Endothelial cell of umbilical vein (primary cell): Measurements from ENCODE around the gene ZC3H13. TPM values are rescaled to one million over a fixed set of nuclear protein-coding genes. Genes with fewer than 3 reads are reported as not detected.

Experiments
- BruUV-seq: library from RNA; stranded (reverse); fragments of 400-500 nt; replicated peaks from 2 replicates; lab custom pipeline; 2021; lab: Mats Ljungman, UMichigan
- CTCF ChIA-PET: fragments of 300-600, 350-600 bp; sonication (Branson Sonifier 250); formaldehyde crosslinking; loops from one replicate; lab custom pipeline; 2021; ENCODE audit warnings: antibody characterized with exemption, inconsistent platforms; lab: Charles Lee
- POLR2A ChIA-PET: fragments of 300-600, 350-600 bp; sonication (Branson Sonifier 250); formaldehyde crosslinking; loops from one replicate; lab custom pipeline; 2021; ENCODE audit warnings: antibody characterized with exemption, inconsistent platforms; lab: Charles Lee
- DNase-seq: peaks from one replicate; pipeline ENCODE4 v3.0.0-alpha.2; 2011; ENCODE audit warnings: low read depth, low spot score
- FAIRE-seq: peaks from 2 replicates; lab custom pipeline; 2011; peaks lifted over from hg19 to GRCh38; lab: Jason Lieb, UNC
- H2AFZ ChIP-seq: 2 replicates; pipeline ENCODE4 v1.6.0; 2012; ENCODE audit warnings: low read depth, low read length, control low read depth, inconsistent platforms
- H3K27ac ChIP-seq: 2 replicates; pipeline ENCODE4 v1.5.1; 2011; ENCODE audit warnings: low read depth, mild to moderate bottlenecking, control low read depth, low read length, moderate library complexity; ENCODE audit not compliant: insufficient read depth
- H3K27me3 ChIP-seq, 2 experiments: 2 replicates each; pipeline versions ENCODE4 v1.6.0 to v1.6.1; 2011; ENCODE audit warnings: low read length in 2 of 2, mixed read lengths in 1 of 2; ENCODE audit not compliant: control insufficient read depth in 2 of 2, insufficient read depth in 2 of 2
- H3K36me3 ChIP-seq, 2 experiments: 2 replicates in 1 of 2; 3 replicates in 1 of 2; pipeline ENCODE4 v1.5.1; 2011; ENCODE audit warnings: low read length in 2 of 2, mild to moderate bottlenecking in 1 of 2, moderate library complexity in 1 of 2; ENCODE audit not compliant: control insufficient read depth in 2 of 2, insufficient read depth in 2 of 2; ENCODE audit errors: extremely low read depth in 1 of 2
- H3K4me1 ChIP-seq: 3 replicates; pipeline ENCODE4 v1.5.1; 2011; ENCODE audit warnings: mild to moderate bottlenecking, low read length; ENCODE audit not compliant: control insufficient read depth, insufficient read depth; ENCODE audit errors: extremely low read depth
- H3K4me2 ChIP-seq: 2 replicates; pipeline ENCODE4 v1.6.1; 2011; ENCODE audit warnings: low read length, control low read depth, mixed read lengths; ENCODE audit not compliant: insufficient read depth
- H3K4me3 ChIP-seq, 3 experiments: fragments of 200-600 bp in 1 of 3; sonication (generic), shearing (Covaris generic) in 1 of 3; replicated peaks in 1 of 3; 2 replicates each; pipeline ENCODE4 v1.5.1; 2011 to 2016; ENCODE audit warnings: control low read depth in 3 of 3, low read length in 3 of 3, mild to moderate bottlenecking in 2 of 3, inconsistent platforms in 1 of 3, low read depth in 1 of 3, moderate library complexity in 1 of 3; ENCODE audit not compliant: insufficient read depth in 1 of 3
- H3K79me2 ChIP-seq: 2 replicates; pipeline ENCODE4 v1.6.0; 2012; ENCODE audit warnings: low read length, inconsistent platforms; ENCODE audit not compliant: control insufficient read depth, insufficient read depth
- H3K9ac ChIP-seq: replicated peaks from 2 replicates; pipeline ENCODE3; 2011; ENCODE audit warnings: low read length, control low read depth; ENCODE audit not compliant: insufficient read depth; ENCODE audit errors: extremely low read depth
- H3K9me1 ChIP-seq: replicated peaks from 3 replicates; pipeline ENCODE4 v1.6.0; 2011; ENCODE audit warnings: mild to moderate bottlenecking, low read length; ENCODE audit not compliant: control insufficient read depth, insufficient read depth; ENCODE audit errors: extremely low read depth
- H3K9me3 ChIP-seq: replicated peaks from 2 replicates; pipeline ENCODE4 v1.5.1; 2012; ENCODE audit warnings: low read length, inconsistent platforms; ENCODE audit not compliant: control insufficient read depth, insufficient read depth
- H4K20me1 ChIP-seq: replicated peaks from 2 replicates; pipeline ENCODE3; 2011; ENCODE audit warnings: mild to moderate bottlenecking, low read length; ENCODE audit not compliant: control insufficient read depth, insufficient read depth; ENCODE audit errors: extremely low read depth
- CTCF ChIP-seq, 2 donors: IDR thresholded peaks; 1 replicate in 1 of 2; 2 replicates in 1 of 2; pipeline ENCODE4 v1.5.1; 2011; ENCODE audit warnings: low read length in 2 of 2, mild to moderate bottlenecking in 2 of 2, moderate library complexity in 2 of 2, control low read depth in 1 of 2, inconsistent platforms in 1 of 2, low read depth in 1 of 2; ENCODE audit not compliant: insufficient read depth in 1 of 2; ENCODE audit errors: extremely low read depth in 1 of 2
- EZH2 ChIP-seq: IDR thresholded peaks from 2 replicates; pipeline ENCODE4 v1.6.1; 2012; ENCODE audit warnings: borderline replicate concordance, low read depth, mild to moderate bottlenecking, moderate library complexity, low read length, inconsistent platforms; ENCODE audit not compliant: severe bottlenecking
- FOS ChIP-seq: IDR thresholded peaks from 2 replicates; pipeline ENCODE4 v1.6.1; 2011; ENCODE audit warnings: mild to moderate bottlenecking, low read length, moderate library complexity, borderline replicate concordance; ENCODE audit not compliant: insufficient read depth
- MAX ChIP-seq: IDR thresholded peaks from 2 replicates; pipeline ENCODE4 v1.6.1; 2011; ENCODE audit not compliant: insufficient read depth, insufficient read length
- MYC ChIP-seq: IDR thresholded peaks from one replicate; pipeline ENCODE4 v1.6.1; 2011; ENCODE audit warnings: mild to moderate bottlenecking, low read depth, low read length
- POLR2A ChIP-seq: IDR thresholded peaks from 2 replicates; pipeline ENCODE4 v1.6.1; 2012; ENCODE audit warnings: low read depth, mild to moderate bottlenecking, control low read depth, low read length
- POLR2AphosphoS5 ChIP-seq: IDR thresholded peaks from 2 replicates; pipeline ENCODE4 v1.6.1; 2012; ENCODE audit warnings: low read depth, mild to moderate bottlenecking, control low read depth, low read length, moderate library complexity; ENCODE audit not compliant: insufficient read depth
- dilution Hi-C: fragments of 300-500 bp; cut with MboI; formaldehyde crosslinking; loops from one replicate; pipeline ENCODE4 v1.15.0; 2019; ENCODE audit warnings: low sequenced_read_pairs; ENCODE audit not compliant: extremely low pct_ligation_motif_present
- intact Hi-C: fragments of 100-400 bp; cut with micrococcal nuclease; formaldehyde crosslinking; loops from one replicate; pipeline ENCODE4 v1.10.0; 2022
- polyA plus RNA-seq, 4 experiments: library from polyadenylated mRNA; depleted of rRNA in 3 of 4; stranded (reverse) in 3 of 4; unstranded in 1 of 4; fragments of >200 nt; gene quantifications; 2 replicates each; pipeline versions ENCODE4 v1.2.1 to v1.2.3, GENCODE V29; 2011 to 2012; ENCODE audit warnings: missing spikeins in 1 of 4
- total RNA-seq: library from RNA; stranded (reverse); gene quantifications from 2 replicates; pipeline ENCODE4 v1.2.3, GENCODE V29; 2021

The ZC3H13 gene
- total and polyA plus RNA-seq, 2 donors (not counting 3 experiments of a cell fraction or from before 2014, with no cell fraction given) = 3.8 to 36.6 TPM

- no peak for TF ChIP-seq MYC
- no peak for TF ChIP-seq MAX
- H3K9me1 ChIP-seq = no peaks in the 10 kb centered on the region
- CTCF ChIA-PET = interaction anchor here (1.3 kb wide), 1 partner anchor 207 kb away, joined by 3 read pairs; no protein-coding TSS in a partner anchor
- no peaks in the 10 kb centered on the region for H3K79me2 ChIP-seq
- BruUV-seq = no TSS peak
- FAIRE-seq (no peak), DNase-seq (no peak)
- no peaks in the 10 kb centered on the region for H4K20me1 ChIP-seq
- POLR2A ChIA-PET = no interaction called here
- H3K9ac ChIP-seq = no peak overlapping the region
- no peak overlapping the region for H3K4me3 ChIP-seq
- no peak overlapping the region for H3K4me2 ChIP-seq
- H3K9me3 ChIP-seq = no peaks in the 10 kb centered on the region
- dilution Hi-C loops (no loop called here), intact Hi-C loops (no loop called here)
- peaks cover 8% of the 10 kb centered on the region for H3K4me1 ChIP-seq
- no peaks in the 10 kb centered on the region for H3K36me3 ChIP-seq
- no peak overlapping the region for H2AFZ ChIP-seq
- H3K27me3 ChIP-seq = no peaks in the 10 kb centered on the region
- H3K27ac ChIP-seq = no peak overlapping the region
These were observed 99.5 kb downstream of the ZC3H13 start for GRCh38 chr13:45953082-45953481.

- ChIA-PET POLR2A (no interaction called here), CTCF (interaction anchor here (0.9 to 1.0 kb wide), 2 partner anchors 37 to 144 kb away, joined by 3 read pairs; no protein-coding TSS in a partner anchor)
- H4K20me1 ChIP-seq = no peaks in the 10 kb centered on the region
- H3K4me3 ChIP-seq = no peak overlapping the region
- H3K9ac ChIP-seq = no peak overlapping the region
- no peak overlapping the region for H2AFZ ChIP-seq
- dilution Hi-C loops = no loop called here
- H3K27me3 ChIP-seq = no peaks in the 10 kb centered on the region
- H3K4me2 ChIP-seq = no peak overlapping the region
- H3K79me2 ChIP-seq = no peaks in the 10 kb centered on the region
- TF ChIP-seq MAX = no peak
- TF ChIP-seq POLR2A = no peak
- no peak for TF ChIP-seq CTCF (IDR thresholded peaks at IDR 0.05; ENCODE audit: extremely low read depth in 1 of 2, insufficient read depth in 1 of 2, low read depth in 1 of 2, low read length in 2 of 2)
- no peak for TF ChIP-seq EZH2
- no peak for TF ChIP-seq FOS
- no peak for TF ChIP-seq POLR2AphosphoS5
- FAIRE-seq (no peak), DNase-seq (no peak)
- H3K4me1 ChIP-seq = peaks cover 8% of the 10 kb centered on the region
- H3K36me3 ChIP-seq = no peaks in the 10 kb centered on the region
- no peaks in the 10 kb centered on the region for H3K9me1 ChIP-seq
- no peaks in the 10 kb centered on the region for H3K9me3 ChIP-seq
- no TSS peak for BruUV-seq
- intact Hi-C loops = no loop called here
- H3K27ac ChIP-seq = no peak overlapping the region
These were observed 100.8 kb downstream of the ZC3H13 start for GRCh38 chr13:45951724-45952123.
